IPS-20b (cell line): ENCODE measurements around the gene OR9A4.
"Not testable (repeated sequence)": the region's sequence is repeated elsewhere in the genome, so short reads cannot be mapped to it uniquely, and the experiment has no call there.

Experiments used
- H3K27ac ChIP-seq: one replicate; pipeline ENCODE4 v1.5.1; 2013; ENCODE audit warnings: low read length
- H3K27me3 ChIP-seq: 2 replicates; pipeline ENCODE4 v1.6.1; 2013; ENCODE audit warnings: mild to moderate bottlenecking, low read length, inconsistent platforms; ENCODE audit not compliant: insufficient read depth
- H3K36me3 ChIP-seq: 2 replicates; pipeline ENCODE4 v1.6.1; 2013; ENCODE audit warnings: low read depth, mild to moderate bottlenecking, inconsistent platforms, low read length, moderate library complexity; ENCODE audit not compliant: insufficient read depth
- H3K4me1 ChIP-seq: 2 replicates; pipeline ENCODE4 v1.6.1; 2013; ENCODE audit warnings: mild to moderate bottlenecking, control low read depth, inconsistent platforms, low read length, moderate library complexity; ENCODE audit not compliant: insufficient read depth
- H3K4me3 ChIP-seq: 2 replicates; pipeline ENCODE4 v1.5.1; 2013; ENCODE audit warnings: mild to moderate bottlenecking, low read length, inconsistent platforms
- H3K9ac ChIP-seq: 2 replicates; pipeline ENCODE4 v1.6.1; 2013; ENCODE audit warnings: low read depth, mild to moderate bottlenecking, inconsistent platforms, low read length, moderate library complexity
- H3K9me3 ChIP-seq: 2 replicates; pipeline ENCODE4 v1.6.1; 2013; ENCODE audit warnings: mild to moderate bottlenecking, low read depth, low read length, inconsistent platforms; ENCODE audit not compliant: insufficient read depth

The OR9A4 gene

GRCh38 chr7:141916099-141916498, at the start of gene OR9A4:
TSS of gene OR9A4 (plus strand) at chr7:141916399. CDS start at chr7:141918876, 2,477 bp downstream.
- Histone ChIP-seq H3K4me3 (no peak within 1 kb of the TSS), H3K36me3 (no peaks in the 10 kb centered on the region), H3K27me3 (no peaks in the 10 kb centered on the region), H3K9ac (no peak within 1 kb of the TSS), H3K9me3 (no peaks in the 10 kb centered on the region), H3K27ac (no peak within 1 kb of the TSS), H3K4me1 (no peaks in the 10 kb centered on the region)

DNA sequence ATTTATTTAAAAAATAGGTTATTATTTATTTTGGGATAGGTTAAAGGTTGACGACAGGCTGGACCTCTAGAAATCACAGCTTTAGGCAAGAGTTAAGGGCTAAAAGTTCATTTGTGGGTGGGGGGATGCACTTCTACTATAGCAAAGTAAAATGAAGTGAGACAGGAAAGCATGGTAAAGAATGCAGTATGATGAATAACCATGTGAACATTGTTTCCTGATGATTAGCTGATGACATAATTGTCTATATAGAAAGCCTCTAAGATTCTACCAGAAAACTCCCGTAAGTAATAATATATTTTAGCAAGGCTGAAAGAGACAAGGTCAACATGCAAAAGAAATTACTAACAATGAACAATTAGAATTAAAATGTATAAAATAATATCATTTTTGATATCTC, 49.2 kb upstream of the OR9A4 start:
- no peaks in the 10 kb centered on the region for H3K27me3 ChIP-seq
- no peaks in the 10 kb centered on the region for H3K9me3 ChIP-seq
- no peaks in the 10 kb centered on the region for H3K4me1 ChIP-seq
- H3K27ac ChIP-seq, result no peak overlapping the region
- no peak overlapping the region for H3K4me3 ChIP-seq
- no peaks in the 10 kb centered on the region for H3K36me3 ChIP-seq
- H3K9ac ChIP-seq, result no peak overlapping the region

DNA sequence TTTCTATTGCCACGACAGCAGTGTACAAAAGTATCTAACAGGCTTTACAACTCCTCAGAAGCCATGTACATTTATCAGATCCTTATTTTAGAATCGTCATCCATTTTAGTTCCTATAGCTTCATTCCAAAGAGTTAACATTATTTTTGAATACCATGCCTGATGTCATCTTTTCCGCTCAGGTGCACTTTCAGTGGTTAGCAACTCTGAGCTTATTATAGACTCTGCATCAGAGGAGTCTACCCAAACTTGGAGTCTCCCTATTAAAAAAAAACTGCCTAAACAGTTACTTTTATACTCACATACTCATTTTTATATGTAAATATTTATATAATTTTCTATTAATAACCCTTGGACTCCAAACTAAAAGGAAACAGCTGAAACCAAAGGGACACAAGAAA, 43.3 kb upstream of the OR9A4 start:
- H3K4me3 ChIP-seq, result no peak overlapping the region
- H3K36me3 ChIP-seq, result no peaks in the 10 kb centered on the region
- no peak overlapping the region for H3K9ac ChIP-seq
- no peaks in the 10 kb centered on the region for H3K27me3 ChIP-seq
- peaks cover 17% of the 10 kb centered on the region for H3K4me1 ChIP-seq
- H3K27ac ChIP-seq, result no peak overlapping the region
- no peaks in the 10 kb centered on the region for H3K9me3 ChIP-seq

GRCh38 chr7:141874787-141875186, 41.4 kb upstream of the OR9A4 start:
- Histone ChIP-seq H3K9ac (no peak overlapping the region), H3K27me3 (no peaks in the 10 kb centered on the region), H3K4me3 (peak overlapping the region; percentile 24; the same call in 1 of the 2 replicates), H3K27ac (no peak overlapping the region), H3K4me1 (peaks cover 17% of the 10 kb centered on the region), H3K36me3 (no peaks in the 10 kb centered on the region), H3K9me3 (no peaks in the 10 kb centered on the region)

GRCh38 chr7:141875453-141875852, 40.7 kb upstream of the OR9A4 start:
- no peaks in the 10 kb centered on the region for H3K9me3 ChIP-seq
- no peak overlapping the region for H3K9ac ChIP-seq
- peaks cover 17% of the 10 kb centered on the region for H3K4me1 ChIP-seq
- H3K27me3 ChIP-seq, result no peaks in the 10 kb centered on the region
- peak overlapping the region; percentile 24; the same call in 1 of the 2 replicates for H3K4me3 ChIP-seq
- H3K36me3 ChIP-seq, result no peaks in the 10 kb centered on the region
- H3K27ac ChIP-seq, result no peak overlapping the region

GRCh38 chr7:141876371-141876770, 39.8 kb upstream of the OR9A4 start:
- H3K27ac ChIP-seq, result no peak overlapping the region
- no peak overlapping the region for H3K4me3 ChIP-seq
- peaks cover 17% of the 10 kb centered on the region for H3K4me1 ChIP-seq
- no peaks in the 10 kb centered on the region for H3K9me3 ChIP-seq
- H3K27me3 ChIP-seq, result no peaks in the 10 kb centered on the region
- no peak overlapping the region for H3K9ac ChIP-seq
- H3K36me3 ChIP-seq, result no peaks in the 10 kb centered on the region

- no peak overlapping the region for H3K27ac ChIP-seq
Measured at GRCh38 chr7:141877365-141877764, 38.8 kb upstream of the OR9A4 start.

GRCh38 chr7:141880960-141881359, 35.2 kb upstream of the OR9A4 start:
- Histone ChIP-seq H3K9me3 (no peaks in the 10 kb centered on the region), H3K9ac (no peak overlapping the region), H3K4me1 (peaks cover 2% of the 10 kb centered on the region; the same call in 1 of the 2 replicates), H3K36me3 (no peaks in the 10 kb centered on the region), H3K4me3 (no peak overlapping the region), H3K27ac (no peak overlapping the region), H3K27me3 (no peaks in the 10 kb centered on the region)

More at GRCh38 chr7:141877365-141877764, 38.8 kb upstream of the OR9A4 start:
- H3K27me3 ChIP-seq, result no peaks in the 10 kb centered on the region
- H3K36me3 ChIP-seq, result no peaks in the 10 kb centered on the region
- no peaks in the 10 kb centered on the region for H3K9me3 ChIP-seq
- H3K4me3 ChIP-seq, result no peak overlapping the region
- H3K9ac ChIP-seq, result no peak overlapping the region
- peaks cover 17% of the 10 kb centered on the region for H3K4me1 ChIP-seq

DNA sequence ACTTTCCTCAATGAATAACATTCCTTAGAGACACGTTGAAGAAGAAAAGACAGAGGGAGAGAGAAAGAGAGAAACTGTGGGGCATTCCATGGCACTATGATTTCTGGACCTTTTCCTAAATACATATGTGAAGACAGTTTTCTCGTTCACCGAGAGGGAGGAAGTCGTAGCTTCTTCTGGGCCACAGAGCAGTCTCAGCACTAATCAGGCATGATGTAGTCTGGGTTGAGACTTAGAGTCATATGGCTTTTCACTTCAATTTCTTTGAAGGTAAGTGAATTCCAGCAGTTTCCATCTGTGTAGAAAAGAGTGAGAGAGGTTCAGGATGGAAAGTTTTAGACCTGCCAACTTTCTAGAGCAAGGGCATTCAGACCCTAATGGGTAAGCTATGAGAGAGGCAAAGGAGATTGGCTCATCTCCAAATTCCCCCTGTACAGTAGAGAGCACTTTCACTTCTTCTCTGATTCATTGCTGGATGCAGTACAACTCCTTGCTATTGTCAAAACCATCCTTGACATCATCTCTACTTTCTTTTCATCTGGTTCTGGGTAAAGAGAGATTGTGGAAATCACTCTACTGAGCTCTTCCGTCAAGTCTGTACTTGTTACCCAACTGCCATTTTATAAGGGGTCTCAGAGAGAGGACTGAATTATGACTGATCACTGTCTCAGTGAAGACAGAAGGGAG, 31.5 kb upstream of the OR9A4 start:
- H3K36me3 ChIP-seq, result no peaks in the 10 kb centered on the region
- H3K4me3 ChIP-seq, result no peak overlapping the region
- no peaks in the 10 kb centered on the region for H3K9me3 ChIP-seq
- no peaks in the 10 kb centered on the region for H3K27me3 ChIP-seq
- no peaks in the 10 kb centered on the region for H3K4me1 ChIP-seq
- H3K9ac ChIP-seq, result no peak overlapping the region
- no peak overlapping the region for H3K27ac ChIP-seq

DNA sequence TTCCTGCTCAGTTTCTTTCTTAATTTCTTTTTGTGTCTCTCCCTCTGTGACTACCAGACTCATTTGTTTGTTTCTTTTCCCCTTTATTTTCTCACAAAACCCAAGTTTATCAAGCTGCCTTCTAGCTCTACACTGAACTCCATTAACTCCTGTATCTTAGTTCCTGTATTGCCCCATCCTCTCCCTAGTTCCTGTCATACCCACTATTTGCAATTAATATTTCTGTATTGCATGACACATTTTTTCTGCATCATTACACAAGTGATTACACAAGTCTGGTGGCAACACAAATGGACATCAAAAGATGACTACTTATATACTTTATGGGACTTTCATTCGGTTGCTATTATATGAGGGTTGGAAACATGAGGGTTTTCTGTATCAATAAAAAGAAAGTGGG, 26.9 kb upstream of the OR9A4 start:
- Histone ChIP-seq H3K4me1 (no peaks in the 10 kb centered on the region), H3K27ac (no peak overlapping the region)

GRCh38 chr7:141891336-141891735, 24.9 kb upstream of the OR9A4 start:
- H3K9me3 ChIP-seq, result no peaks in the 10 kb centered on the region

More for the DNA sequence above, 26.9 kb upstream of the OR9A4 start:
- Histone ChIP-seq H3K9ac (no peak overlapping the region), H3K4me3 (no peak overlapping the region), H3K36me3 (no peaks in the 10 kb centered on the region), H3K27me3 (no peaks in the 10 kb centered on the region), H3K9me3 (no peaks in the 10 kb centered on the region)

DNA sequence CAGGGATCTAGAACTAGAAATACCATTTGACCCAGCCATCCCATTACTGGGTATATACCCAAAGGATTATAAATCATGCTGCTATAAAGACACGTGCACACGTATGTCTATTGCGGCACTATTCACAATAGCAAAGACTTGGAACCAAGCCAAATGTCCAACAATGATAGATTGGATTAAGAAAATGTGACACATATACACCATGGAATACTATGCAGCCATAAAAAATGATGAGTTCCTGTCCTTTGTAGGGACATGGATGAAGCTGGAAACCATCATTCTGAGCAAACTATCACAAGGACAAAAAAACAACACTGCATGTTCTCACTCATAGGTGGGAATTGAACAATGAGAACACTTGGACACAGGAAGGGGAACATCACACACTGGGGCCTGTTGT, 16.8 kb upstream of the OR9A4 start:
- not testable (repeated sequence) for H3K27me3 ChIP-seq, H3K36me3 ChIP-seq, H3K9me3 ChIP-seq, H3K4me1 ChIP-seq, H3K4me3 ChIP-seq, H3K9ac ChIP-seq, H3K27ac ChIP-seq

More at GRCh38 chr7:141891336-141891735, 24.9 kb upstream of the OR9A4 start:
- no peak overlapping the region for H3K9ac ChIP-seq
- H3K4me1 ChIP-seq, result no peaks in the 10 kb centered on the region
- no peaks in the 10 kb centered on the region for H3K27me3 ChIP-seq
- no peak overlapping the region for H3K4me3 ChIP-seq
- no peak overlapping the region for H3K27ac ChIP-seq
- no peaks in the 10 kb centered on the region for H3K36me3 ChIP-seq
